Measurements from ENCODE around the gene HOXC9.

Gene HOXC9

DNA sequence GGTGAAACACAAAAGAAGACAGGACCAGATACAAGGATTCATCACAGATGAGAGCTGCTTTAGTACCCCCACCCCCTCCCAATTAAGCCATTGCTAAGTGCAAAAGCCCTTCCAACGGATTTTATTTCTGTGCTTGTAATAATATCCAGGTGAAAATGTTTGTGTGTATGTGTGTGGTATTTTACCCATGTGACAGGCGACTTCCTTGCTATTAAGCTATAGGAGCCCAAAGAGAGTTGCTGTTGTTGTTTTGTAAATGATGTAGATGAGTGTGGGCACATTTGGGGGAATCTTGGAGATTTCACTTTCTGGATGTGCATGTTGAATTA, 50.5 kb downstream of the HOXC9 start:
- DNase-seq: no peak

DNA sequence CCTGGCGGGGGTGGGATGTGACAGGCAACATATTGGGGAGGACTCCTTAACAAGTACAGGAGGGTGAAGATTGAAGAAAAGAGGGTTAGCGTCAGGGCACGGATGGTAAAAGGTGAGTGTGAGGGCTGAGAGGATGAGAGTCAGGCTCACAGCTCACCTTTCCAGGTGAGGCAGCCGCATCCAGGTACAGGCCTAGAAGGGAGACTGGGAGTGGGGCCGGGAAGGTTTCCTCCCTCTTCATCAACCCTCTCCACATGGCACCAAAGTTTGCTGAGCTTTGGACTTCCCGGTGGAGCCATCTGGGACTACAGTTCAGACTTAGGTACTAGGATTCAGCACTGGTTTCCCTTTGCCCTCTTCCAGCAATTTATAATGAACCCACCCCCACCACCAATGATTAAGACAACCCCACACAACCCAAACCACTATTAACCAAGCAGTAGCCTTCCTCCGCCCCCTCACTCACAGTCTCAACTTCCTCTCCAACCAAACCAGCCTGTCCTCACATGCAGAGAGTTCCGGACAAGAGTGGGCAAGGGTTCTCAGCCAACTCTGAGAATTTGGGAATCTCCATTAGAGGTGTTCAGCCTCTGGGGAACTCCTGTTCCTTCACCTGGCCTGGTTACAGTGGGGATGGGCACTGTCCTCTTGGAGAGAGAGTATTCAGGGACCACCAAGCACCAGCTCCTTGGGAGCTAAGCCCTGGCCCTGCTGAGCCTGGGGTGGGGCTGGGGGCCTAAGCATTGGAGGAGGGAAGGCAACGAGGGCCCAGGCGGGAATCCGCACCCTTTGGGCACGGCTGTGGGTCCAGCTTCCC, 51.3 kb downstream of the HOXC9 start:
- no peak for DNase-seq

DNA sequence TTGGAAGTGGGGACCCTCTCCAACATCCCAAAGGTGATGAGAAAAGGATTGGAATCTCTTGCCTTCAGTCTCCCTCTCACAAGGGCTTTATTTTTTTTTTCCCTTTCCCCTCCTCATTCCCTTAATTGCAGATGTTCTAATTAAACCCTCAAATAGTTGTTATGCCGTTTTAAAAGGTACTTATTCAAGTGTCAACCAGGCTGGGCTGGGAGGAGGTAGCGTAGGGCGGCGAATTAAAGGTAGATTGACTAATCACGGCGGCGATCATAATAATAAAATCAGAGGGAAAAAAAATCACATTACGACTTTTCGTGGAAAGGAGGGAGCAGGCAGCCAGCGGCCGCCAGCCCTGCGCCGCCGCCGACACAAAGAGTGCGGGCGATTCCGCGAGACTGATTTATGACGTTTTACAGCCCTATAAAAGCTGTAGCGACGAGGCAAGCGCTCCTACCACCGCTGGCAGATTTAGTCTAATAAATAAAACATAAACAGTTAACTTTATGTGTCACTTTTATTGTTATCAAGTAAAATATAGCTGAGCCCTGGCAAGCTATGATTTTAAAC, 52.0 kb downstream of the HOXC9 start:
- no peak for DNase-seq

DNA sequence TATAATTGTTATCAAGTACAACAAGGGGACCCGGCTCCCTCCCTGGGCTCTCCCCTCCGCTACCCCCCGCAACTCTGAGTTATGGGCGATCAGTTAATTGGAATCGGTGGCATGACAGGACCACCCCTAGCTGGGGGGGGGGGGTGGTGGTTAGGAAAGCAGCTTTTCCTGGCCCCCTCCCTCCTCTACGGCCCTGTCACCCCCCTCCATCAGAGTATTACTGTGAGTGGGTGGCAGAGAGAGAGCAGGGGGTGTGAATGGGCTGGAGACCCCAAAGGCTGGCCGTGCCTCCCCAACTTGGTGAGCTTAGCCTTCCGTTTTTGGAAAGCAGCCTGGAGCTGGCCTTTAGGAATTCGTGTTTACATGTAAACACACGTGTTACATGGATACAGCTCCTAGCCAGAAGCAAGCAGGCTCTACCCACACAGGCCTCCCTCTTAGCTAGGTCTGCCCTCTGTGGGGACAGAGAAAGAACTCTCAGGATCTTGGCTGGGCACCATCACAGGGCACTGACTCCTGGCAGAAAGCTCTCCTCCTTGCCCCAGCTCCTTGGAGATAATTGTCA, 52.6 kb downstream of the HOXC9 start:
- no peak for DNase-seq

Data from amygdala (tissue), 56 donors.